Muscle layer of colon (tissue), 2 donors: ENCODE measurements around the gene STARD8.

Source experiments
- H3K27ac ChIP-seq: one replicate; pipeline ENCODE4 v1.7.0; 2013; ENCODE audit warnings: low read depth, mild to moderate bottlenecking, low read length, moderate library complexity
- H3K27me3 ChIP-seq, 2 donors: one replicate each; pipeline ENCODE4 v1.7.0; 2013; ENCODE audit warnings: low read length in 2 of 2, mild to moderate bottlenecking in 2 of 2; ENCODE audit not compliant: insufficient read depth in 2 of 2, control insufficient read depth in 1 of 2
- H3K36me3 ChIP-seq: one replicate; pipeline ENCODE4 v1.7.0; 2013; ENCODE audit warnings: mild to moderate bottlenecking, low read length; ENCODE audit not compliant: insufficient read depth
- H3K4me1 ChIP-seq: one replicate; pipeline ENCODE4 v1.7.0; 2013; ENCODE audit warnings: mild to moderate bottlenecking, low read length; ENCODE audit not compliant: insufficient read depth
- H3K4me3 ChIP-seq, 2 donors: one replicate each; pipeline ENCODE4 v1.7.0; 2013; ENCODE audit warnings: low read length in 2 of 2, low read depth in 1 of 2, mild to moderate bottlenecking in 1 of 2, moderate library complexity in 1 of 2
- H3K9ac ChIP-seq: one replicate; pipeline ENCODE4 v1.7.0; 2013; ENCODE audit warnings: low read length
- H3K9me3 ChIP-seq: one replicate; pipeline ENCODE4 v1.7.0; 2013; ENCODE audit warnings: mild to moderate bottlenecking, low read length
- donor health status: abdominal sarcoma.
- donor health status: Adenocarcinoma of cecum.

The STARD8 gene

DNA sequence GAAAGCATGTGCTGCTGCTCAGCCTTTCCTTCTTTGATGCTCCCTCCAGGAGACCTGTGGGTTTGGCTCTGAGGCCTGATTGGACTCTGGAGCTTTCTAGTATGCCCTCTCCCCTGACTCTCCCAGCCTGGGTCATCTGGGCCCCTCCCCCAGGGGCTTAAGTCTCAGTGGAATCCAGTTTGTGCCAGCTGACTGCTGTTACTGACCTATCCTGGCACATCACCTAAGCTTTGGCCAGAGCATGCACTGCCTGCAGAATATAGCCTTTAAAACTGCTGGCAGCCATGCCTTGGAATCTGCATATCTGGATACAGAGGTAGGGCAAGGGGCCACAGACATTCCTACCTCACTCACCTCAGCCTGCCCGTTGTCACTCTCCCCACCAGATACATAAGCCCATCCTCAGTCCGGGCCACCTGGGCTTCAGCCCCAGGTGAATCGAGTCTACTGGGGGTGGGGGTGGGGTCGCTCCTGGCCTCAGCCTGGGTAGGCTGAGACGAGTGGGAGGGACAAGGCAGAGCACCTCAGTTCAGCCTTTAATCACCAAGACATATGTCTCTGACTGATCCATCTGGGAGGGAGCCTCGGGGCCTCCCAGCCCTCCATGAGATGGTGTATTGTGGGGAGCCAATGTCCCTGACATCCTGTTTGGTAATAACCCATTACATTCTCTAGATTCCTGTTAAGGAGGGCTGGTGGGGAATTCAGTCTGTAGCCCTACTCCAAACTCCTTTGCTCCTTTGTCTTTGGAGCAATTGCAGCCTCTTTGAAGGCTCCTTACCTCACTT is 61.2 kb downstream of the STARD8 start:
- H3K27me3 ChIP-seq, result peaks cover 0 to 9% of the 10 kb centered on the region in 2 donors
- no peak overlapping the region for H3K4me3 ChIP-seq
- H3K27ac ChIP-seq, result no peak overlapping the region
- H3K36me3 ChIP-seq, result no peaks in the 10 kb centered on the region
- no peak overlapping the region for H3K9ac ChIP-seq
- H3K4me1 ChIP-seq, result no peaks in the 10 kb centered on the region
- no peaks in the 10 kb centered on the region for H3K9me3 ChIP-seq

DNA sequence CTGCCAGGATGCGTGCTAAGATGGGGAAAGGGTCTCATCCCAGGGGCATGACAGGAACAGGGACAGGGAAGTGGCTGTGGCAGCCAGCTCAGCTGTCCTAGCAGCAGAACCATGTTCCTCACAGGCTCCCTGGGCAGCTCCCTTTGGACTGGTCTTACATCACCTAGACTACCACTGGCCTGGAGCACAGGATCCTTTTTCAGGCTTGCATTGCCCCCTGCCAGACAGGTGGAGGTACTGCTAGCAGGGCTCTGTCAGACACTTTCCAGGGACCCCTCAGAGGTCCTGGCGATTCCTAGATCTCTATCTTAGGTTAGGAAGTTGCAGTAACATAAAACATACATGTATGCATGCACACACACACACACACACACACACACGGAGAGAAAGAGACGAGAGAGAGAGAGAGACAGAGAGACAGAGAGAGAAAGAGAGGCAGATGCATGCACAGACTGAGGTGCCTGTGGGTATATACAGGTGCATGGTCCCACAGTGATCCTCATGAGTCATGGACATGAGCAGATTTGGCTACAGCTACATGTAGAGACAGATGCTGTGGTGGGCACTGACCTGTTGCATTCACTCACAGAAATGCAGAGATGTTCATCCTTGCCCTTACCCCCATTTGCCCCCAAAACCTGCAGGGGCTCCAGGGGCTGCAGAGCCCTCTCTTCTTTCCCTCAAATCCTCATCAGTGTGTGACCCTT is 63.6 kb downstream of the STARD8 start:
- no peak overlapping the region for H3K27ac ChIP-seq
- no peaks in the 10 kb centered on the region for H3K4me1 ChIP-seq
- H3K9me3 ChIP-seq, result no peaks in the 10 kb centered on the region
- peaks cover 0 to 9% of the 10 kb centered on the region in 2 donors for H3K27me3 ChIP-seq
- no peaks in the 10 kb centered on the region for H3K36me3 ChIP-seq
- H3K9ac ChIP-seq, result no peak overlapping the region
- no peak overlapping the region for H3K4me3 ChIP-seq

DNA sequence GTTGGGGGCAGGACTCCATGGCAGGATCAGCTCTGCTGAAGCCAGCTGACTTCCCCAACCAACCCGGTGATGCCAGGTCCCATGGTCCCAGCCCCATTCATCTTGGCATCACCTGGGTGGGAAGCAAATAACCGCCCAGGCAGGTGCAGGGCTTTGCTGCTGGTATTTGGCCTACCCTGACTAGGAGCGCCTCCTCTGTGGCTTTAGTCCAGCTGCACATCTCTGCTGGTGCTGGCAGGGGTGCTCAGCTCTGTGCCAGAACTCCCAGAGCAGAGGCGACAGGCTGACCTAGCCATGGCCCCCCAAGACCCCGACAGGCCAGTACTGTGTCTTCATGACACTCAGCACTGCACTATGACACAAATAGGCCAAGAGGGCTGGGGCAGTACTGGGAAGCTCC is 64.4 kb downstream of the STARD8 start:
- no peak overlapping the region for H3K4me3 ChIP-seq
- H3K36me3 ChIP-seq, result no peaks in the 10 kb centered on the region
- no peaks in the 10 kb centered on the region for H3K4me1 ChIP-seq
- H3K27me3 ChIP-seq, result peaks cover 0 to 5% of the 10 kb centered on the region in 2 donors
- no peak overlapping the region for H3K9ac ChIP-seq
- no peak overlapping the region for H3K27ac ChIP-seq
- no peaks in the 10 kb centered on the region for H3K9me3 ChIP-seq

DNA sequence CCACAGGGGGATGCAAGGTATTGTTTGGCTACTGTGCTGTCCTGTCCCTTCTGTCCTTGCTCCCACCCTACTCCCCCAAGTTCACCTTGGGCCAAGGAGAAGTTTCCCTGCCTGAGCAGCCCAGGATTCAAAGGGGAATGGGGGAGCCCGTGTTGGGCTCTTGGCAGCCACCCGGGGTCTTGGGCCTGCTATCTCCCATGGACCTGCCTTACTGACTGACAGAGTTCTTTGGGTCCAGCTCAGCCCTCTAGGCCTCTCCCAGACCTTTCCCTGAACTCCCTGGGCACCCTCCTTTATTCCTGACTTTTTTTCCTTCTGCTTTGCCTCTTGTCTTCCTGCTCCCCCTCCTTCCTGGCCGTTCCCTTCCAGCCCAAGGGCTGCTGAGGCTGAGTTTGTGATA is 67.4 kb downstream of the STARD8 start:
- Histone ChIP-seq H3K4me3 (no peak overlapping the region), H3K27me3 (peaks cover 0 to 10% of the 10 kb centered on the region in 2 donors), H3K27ac (no peak overlapping the region), H3K9ac (no peak overlapping the region), H3K9me3 (no peaks in the 10 kb centered on the region), H3K36me3 (no peaks in the 10 kb centered on the region), H3K4me1 (no peaks in the 10 kb centered on the region)

DNA sequence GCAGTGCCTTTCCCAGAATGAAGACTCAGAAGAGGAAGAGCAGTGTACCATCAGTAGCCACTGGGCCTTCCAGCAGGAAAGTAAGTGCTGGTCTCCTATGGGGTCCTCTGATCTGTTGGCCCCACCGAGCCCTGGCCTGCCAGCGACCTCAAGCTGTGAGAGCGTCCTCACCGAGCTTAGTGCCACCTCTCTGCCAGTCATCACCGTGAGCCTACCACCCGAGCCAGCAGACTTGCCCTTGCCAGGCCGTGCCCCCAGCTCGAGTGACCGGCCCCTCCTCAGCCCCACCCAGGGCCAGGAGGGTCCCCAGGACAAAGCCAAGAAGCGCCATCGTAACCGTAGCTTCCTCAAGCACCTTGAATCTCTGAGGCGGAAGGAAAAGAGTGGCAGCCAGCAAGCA is 69.7 kb downstream of the STARD8 start:
- H3K9ac ChIP-seq, result no peak overlapping the region
- peaks cover 0 to 7% of the 10 kb centered on the region in 2 donors for H3K27me3 ChIP-seq
- no peaks in the 10 kb centered on the region for H3K36me3 ChIP-seq
- no peak overlapping the region for H3K4me3 ChIP-seq
- H3K4me1 ChIP-seq, result no peaks in the 10 kb centered on the region
- H3K27ac ChIP-seq, result no peak overlapping the region
- H3K9me3 ChIP-seq, result no peaks in the 10 kb centered on the region

DNA sequence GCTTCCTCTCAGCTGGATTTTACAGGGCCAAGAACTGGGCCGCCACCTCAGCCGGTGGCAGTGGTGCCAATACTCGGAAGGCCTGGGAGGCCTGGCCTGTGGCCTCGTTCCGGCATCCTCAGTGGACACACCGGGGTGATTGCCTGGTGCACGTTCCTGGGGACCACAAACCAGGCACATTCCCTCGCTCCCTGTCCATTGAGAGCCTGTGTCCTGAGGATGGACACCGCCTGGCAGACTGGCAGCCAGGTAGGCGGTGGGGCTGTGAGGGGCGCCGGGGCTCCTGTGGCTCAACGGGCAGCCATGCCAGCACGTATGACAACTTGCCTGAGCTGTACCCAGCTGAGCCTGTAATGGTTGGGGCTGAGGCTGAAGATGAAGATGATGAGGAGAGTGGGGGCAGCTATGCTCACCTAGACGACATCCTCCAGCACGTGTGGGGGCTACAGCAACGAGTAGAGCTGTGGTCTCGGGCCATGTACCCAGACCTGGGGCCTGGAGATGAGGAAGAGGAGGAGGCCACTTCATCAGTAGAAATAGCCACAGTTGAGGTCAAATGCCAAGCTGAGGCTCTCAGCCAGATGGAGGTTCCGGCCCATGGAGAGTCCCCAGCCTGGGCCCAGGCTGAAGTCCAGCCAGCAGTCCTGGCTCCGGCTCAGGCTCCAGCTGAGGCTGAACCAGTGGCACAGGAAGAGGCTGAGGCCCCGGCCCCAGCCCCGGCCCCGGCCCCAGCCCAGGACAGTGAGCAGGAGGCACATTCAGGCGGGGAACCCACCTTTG is 70.4 kb downstream of the STARD8 start:
- Histone ChIP-seq H3K4me3 (no peak overlapping the region), H3K36me3 (no peaks in the 10 kb centered on the region), H3K27me3 (peaks cover 0 to 10% of the 10 kb centered on the region in 2 donors), H3K9me3 (no peaks in the 10 kb centered on the region), H3K27ac (no peak overlapping the region), H3K4me1 (no peaks in the 10 kb centered on the region), H3K9ac (no peak overlapping the region)

DNA sequence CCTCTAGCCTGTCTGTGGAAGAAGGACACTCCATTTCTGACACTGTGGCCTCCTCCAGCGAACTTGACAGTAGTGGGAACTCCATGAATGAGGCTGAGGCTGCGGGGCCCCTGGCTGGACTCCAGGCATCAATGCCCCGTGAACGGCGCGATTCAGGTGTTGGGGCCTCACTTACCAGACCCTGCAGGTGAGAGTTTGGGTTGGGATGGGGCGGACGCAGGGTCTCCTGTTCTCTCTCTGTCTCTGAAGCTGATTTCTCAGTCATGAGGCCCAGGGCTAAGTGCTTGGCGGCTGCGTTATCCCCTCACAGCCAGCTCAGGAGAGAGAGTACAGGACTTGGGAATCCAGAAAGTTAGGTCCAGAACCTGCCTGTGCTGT is 71.0 kb downstream of the STARD8 start:
- H3K36me3 ChIP-seq, result no peaks in the 10 kb centered on the region

DNA sequence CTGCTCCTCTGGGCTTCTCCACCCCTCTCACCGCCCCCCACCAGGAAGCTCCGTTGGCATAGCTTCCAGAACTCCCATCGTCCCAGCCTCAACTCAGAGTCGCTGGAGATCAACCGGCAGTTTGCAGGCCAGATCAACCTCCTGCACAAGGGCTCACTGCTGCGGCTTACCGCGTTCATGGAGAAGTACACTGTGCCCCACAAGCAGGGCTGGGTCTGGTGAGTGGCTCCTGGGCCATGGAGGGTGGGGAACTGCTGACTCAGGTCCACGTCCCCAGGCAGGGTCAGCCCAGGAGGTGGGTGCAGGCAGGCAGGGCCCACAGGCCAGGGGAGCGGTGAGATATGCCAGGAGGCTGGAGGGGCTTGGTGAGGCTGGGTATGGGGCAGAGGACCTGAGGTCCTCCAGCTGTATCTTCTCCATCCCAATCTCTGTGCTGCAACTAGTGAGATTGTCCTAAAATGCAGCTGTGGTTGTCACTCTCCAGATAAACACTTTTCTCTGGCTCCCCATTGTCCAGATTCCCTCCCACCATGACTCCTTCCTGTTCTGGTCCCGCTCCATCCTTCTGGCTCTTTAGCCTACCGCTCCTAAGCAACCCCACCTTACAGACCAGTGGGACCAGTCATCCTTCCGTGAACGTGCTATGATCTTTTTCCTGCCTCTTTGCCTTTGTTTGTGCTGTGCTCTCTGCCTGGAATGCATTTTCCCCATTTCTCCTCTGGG is 71.9 kb downstream of the STARD8 start:
- H3K27me3 ChIP-seq, result peaks cover 0 to 12% of the 10 kb centered on the region in 2 donors
- no peaks in the 10 kb centered on the region for H3K4me1 ChIP-seq
- no peaks in the 10 kb centered on the region for H3K36me3 ChIP-seq
- no peak overlapping the region for H3K27ac ChIP-seq
- no peak overlapping the region for H3K4me3 ChIP-seq
- H3K9me3 ChIP-seq, result no peaks in the 10 kb centered on the region
- no peak overlapping the region for H3K9ac ChIP-seq

More for the DNA sequence above, 71.0 kb downstream of the STARD8 start:
- no peak overlapping the region for H3K9ac ChIP-seq
- no peaks in the 10 kb centered on the region for H3K9me3 ChIP-seq
- H3K4me1 ChIP-seq, result no peaks in the 10 kb centered on the region
- H3K27ac ChIP-seq, result no peak overlapping the region
- H3K4me3 ChIP-seq, result no peak overlapping the region
- peaks cover 0 to 10% of the 10 kb centered on the region in 2 donors for H3K27me3 ChIP-seq

DNA sequence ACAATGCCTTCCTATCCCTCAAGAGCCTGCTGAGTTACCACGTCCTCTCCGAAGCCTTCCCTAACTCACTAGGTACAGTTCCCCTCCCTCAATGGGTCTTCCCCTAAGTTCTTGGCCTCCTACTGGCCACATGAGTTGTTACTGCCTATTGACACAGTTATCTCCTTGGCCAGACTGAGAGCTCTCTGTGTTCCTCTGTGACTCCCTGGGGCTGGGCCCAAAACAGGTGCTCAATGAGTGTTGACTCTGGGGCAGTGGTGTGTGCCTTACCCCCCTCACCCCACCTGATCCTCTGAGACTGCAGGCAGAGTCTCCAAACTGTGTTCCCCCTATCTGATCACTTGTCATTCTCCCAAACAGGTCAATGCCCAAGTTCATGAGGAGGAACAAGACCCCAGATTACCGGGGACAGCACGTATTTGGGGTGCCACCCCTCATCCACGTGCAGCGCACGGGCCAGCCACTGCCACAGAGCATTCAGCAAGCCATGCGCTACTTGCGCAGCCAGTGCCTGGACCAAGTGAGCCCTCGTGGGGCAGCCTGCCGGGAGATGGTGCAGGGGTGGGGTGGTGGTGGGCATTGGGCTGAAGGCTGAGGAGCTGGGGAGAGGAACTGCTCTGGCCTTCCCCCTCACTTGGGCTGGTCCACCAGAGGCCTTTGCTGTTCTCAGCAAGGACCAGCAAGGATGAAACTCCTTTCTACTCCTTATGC is 72.6 kb downstream of the STARD8 start:
- Histone ChIP-seq H3K9me3 (no peaks in the 10 kb centered on the region), H3K4me3 (no peak overlapping the region), H3K36me3 (no peaks in the 10 kb centered on the region), H3K9ac (no peak overlapping the region), H3K27me3 (peaks cover 0 to 18% of the 10 kb centered on the region in 2 donors), H3K4me1 (no peaks in the 10 kb centered on the region), H3K27ac (no peak overlapping the region)

DNA sequence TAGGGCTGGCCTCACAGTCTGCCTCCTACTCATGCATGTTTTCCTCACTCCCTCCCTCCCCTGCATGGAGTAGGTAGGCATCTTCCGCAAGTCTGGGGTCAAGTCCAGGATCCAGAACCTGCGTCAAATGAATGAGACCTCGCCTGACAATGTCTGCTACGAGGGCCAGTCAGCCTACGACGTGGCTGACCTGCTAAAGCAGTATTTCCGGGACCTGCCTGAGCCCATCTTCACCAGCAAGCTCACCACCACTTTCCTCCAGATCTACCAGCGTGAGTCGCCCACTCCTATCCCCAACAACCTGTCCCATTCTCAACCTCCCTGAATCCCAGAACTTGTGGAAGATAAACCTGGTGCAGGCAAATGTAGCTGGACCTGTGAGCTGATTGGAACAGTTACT is 73.4 kb downstream of the STARD8 start:
- no peaks in the 10 kb centered on the region for H3K36me3 ChIP-seq
- H3K4me3 ChIP-seq, result no peak overlapping the region
- no peak overlapping the region for H3K9ac ChIP-seq
- no peak overlapping the region for H3K27ac ChIP-seq
- H3K4me1 ChIP-seq, result no peaks in the 10 kb centered on the region
- no peaks in the 10 kb centered on the region for H3K9me3 ChIP-seq
- peaks cover 0 to 18% of the 10 kb centered on the region in 2 donors for H3K27me3 ChIP-seq
